ENCODE measurements around the gene GNG4.
A peak's percentile ranks its signal among the peaks of the same experiment; 100 is the strongest.

GNG4 gene

DNA sequence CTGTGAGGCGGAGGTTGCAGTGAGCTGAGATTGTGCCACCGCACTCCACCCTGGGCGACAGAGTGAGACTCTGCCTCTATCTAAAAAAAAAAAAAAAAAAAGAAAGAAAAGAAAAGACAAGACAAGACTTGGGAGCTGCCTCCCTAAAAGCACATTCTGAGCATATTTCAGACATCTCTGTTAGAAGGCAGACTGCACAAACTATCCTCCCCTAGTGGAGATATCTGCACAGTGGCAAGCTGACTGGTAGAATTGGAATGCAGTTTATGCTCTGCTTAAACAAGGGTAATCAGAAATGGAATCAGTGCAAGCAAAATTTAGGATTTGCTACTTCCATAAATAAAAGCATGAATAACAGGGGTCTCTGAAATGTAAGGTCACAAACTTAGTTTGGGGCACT, 31.8 kb downstream of the GNG4 start:
- Histone ChIP-seq H3K4me3 (ENCODE audit: low read length, poor library complexity, severe bottlenecking) (no peak overlapping the region), H3K36me3 (ENCODE audit: insufficient read depth, low read length) (no peaks in the 10 kb centered on the region), H3K27me3 (ENCODE audit: insufficient read depth, low read length, poor library complexity, severe bottlenecking) (no peaks in the 10 kb centered on the region), H2AFZ (ENCODE audit: low read length) (no peak overlapping the region), H3F3A (ENCODE audit: low read depth) (no peaks in the 10 kb centered on the region), H3K9me2 (replicated peaks; ENCODE audit: low read depth, low read length) (no peaks in the 10 kb centered on the region), H3K79me2 (ENCODE audit: insufficient read depth, low read length) (no peaks in the 10 kb centered on the region), H3K9me3 (ENCODE audit: insufficient read depth, low read depth, low read length) (no peaks in the 10 kb centered on the region), H3K4me2 (ENCODE audit: low read depth, low read length, poor library complexity, severe bottlenecking) (no peak overlapping the region), H3K4me1 (ENCODE audit: insufficient read depth, low read length, poor library complexity, severe bottlenecking) (peaks cover under 1% of the 10 kb centered on the region), H3K9ac (ENCODE audit: low read depth, low read length, poor library complexity, severe bottlenecking) (no peak overlapping the region), H4K20me1 (ENCODE audit: insufficient read depth, low read length, poor library complexity, severe bottlenecking) (no peaks in the 10 kb centered on the region)
- TF ChIP-seq, protein P1, sequence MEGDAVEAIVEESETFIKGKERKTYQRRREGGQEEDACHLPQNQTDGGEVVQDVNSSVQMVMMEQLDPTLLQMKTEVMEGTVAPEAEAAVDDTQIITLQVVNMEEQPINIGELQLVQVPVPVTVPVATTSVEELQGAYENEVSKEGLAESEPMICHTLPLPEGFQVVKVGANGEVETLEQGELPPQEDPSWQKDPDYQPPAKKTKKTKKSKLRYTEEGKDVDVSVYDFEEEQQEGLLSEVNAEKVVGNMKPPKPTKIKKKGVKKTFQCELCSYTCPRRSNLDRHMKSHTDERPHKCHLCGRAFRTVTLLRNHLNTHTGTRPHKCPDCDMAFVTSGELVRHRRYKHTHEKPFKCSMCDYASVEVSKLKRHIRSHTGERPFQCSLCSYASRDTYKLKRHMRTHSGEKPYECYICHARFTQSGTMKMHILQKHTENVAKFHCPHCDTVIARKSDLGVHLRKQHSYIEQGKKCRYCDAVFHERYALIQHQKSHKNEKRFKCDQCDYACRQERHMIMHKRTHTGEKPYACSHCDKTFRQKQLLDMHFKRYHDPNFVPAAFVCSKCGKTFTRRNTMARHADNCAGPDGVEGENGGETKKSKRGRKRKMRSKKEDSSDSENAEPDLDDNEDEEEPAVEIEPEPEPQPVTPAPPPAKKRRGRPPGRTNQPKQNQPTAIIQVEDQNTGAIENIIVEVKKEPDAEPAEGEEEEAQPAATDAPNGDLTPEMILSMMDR (conservative IDR thresholded peaks at IDR 0.05; ENCODE audit: low read length): peak; percentile 45
- no peak for TF ChIP-seq EZH2phosphoT487 (IDR thresholded peaks at IDR 0.05; ENCODE audit: borderline replicate concordance)

DNA sequence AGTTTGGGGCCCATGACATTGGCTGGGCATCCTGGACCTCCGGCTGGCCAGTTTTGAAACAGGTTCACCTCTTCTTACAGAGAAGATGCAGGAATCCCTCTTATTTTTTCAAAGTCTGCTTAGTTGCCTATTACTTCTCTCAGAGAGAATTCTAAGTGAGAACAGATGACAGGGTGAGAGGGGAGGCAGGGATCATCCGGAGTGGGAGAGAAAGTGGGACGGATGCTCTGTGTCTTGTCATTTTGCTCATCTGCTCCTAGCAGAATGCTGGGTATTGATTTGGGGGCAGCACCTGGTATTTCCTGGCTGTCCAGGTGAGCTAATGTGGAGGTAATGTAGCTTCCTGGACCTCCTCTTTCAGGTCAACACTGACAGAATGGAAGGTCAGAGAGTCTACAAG, 32.4 kb downstream of the GNG4 start:
- no peaks in the 10 kb centered on the region for H3K9me3 ChIP-seq (ENCODE audit: insufficient read depth, low read depth, low read length)
- H3K9me2 ChIP-seq (replicated peaks; ENCODE audit: low read depth, low read length): no peaks in the 10 kb centered on the region
- TF ChIP-seq, protein P1 (conservative IDR thresholded peaks at IDR 0.05; ENCODE audit: low read length): no peak
- no peak for TF ChIP-seq EZH2phosphoT487 (IDR thresholded peaks at IDR 0.05; ENCODE audit: borderline replicate concordance)
- H3K9ac ChIP-seq (ENCODE audit: low read depth, low read length, poor library complexity, severe bottlenecking): no peak overlapping the region
- H3K4me2 ChIP-seq (ENCODE audit: low read depth, low read length, poor library complexity, severe bottlenecking): no peak overlapping the region
- H3K4me3 ChIP-seq (ENCODE audit: low read length, poor library complexity, severe bottlenecking): no peak overlapping the region
- H3K4me1 ChIP-seq (ENCODE audit: insufficient read depth, low read length, poor library complexity, severe bottlenecking): no peaks in the 10 kb centered on the region
- no peak overlapping the region for H2AFZ ChIP-seq (ENCODE audit: low read length)
- H3K79me2 ChIP-seq (ENCODE audit: insufficient read depth, low read length): no peaks in the 10 kb centered on the region
- H3K36me3 ChIP-seq (ENCODE audit: insufficient read depth, low read length): no peaks in the 10 kb centered on the region
- H3K27me3 ChIP-seq (ENCODE audit: insufficient read depth, low read length, poor library complexity, severe bottlenecking): no peaks in the 10 kb centered on the region
- no peaks in the 10 kb centered on the region for H4K20me1 ChIP-seq (ENCODE audit: insufficient read depth, low read length, poor library complexity, severe bottlenecking)
- no peaks in the 10 kb centered on the region for H3F3A ChIP-seq (ENCODE audit: low read depth)

DNA sequence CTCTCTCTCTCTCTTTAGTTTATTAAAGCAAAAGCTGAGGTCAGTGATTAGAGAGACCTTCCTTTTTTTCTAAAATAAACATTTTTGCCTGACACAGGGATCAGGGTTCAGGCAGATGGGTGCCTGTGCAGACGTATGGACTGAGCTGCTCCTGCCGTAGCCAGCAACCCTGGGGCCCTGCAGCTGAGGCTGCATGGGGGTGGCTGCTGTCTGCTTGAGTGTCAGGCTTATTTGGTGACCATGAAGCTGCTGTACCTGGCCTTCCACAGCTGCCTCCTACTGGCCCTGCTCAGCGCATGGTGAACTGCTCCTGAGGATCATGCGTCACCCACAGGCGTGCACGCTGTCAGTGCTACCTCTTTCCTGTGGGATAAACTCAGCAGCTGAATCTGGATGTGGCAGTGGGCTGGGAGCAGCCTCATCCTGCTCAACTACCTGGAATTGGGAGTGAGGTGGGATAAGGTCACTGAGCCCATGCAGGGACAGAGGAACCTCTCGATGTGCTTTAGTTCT, 35.1 kb downstream of the GNG4 start:
- H3K4me2 ChIP-seq (ENCODE audit: low read depth, low read length, poor library complexity, severe bottlenecking): no peak overlapping the region

More for the DNA sequence above, 35.1 kb downstream of the GNG4 start:
- Histone ChIP-seq H3K4me1 (ENCODE audit: insufficient read depth, low read length, poor library complexity, severe bottlenecking) (no peaks in the 10 kb centered on the region), H3K79me2 (ENCODE audit: insufficient read depth, low read length) (no peaks in the 10 kb centered on the region), H3K27me3 (ENCODE audit: insufficient read depth, low read length, poor library complexity, severe bottlenecking) (no peaks in the 10 kb centered on the region), H3K36me3 (ENCODE audit: insufficient read depth, low read length) (no peaks in the 10 kb centered on the region), H4K20me1 (ENCODE audit: insufficient read depth, low read length, poor library complexity, severe bottlenecking) (no peaks in the 10 kb centered on the region), H3K4me3 (ENCODE audit: low read length, poor library complexity, severe bottlenecking) (no peak overlapping the region), H3F3A (ENCODE audit: low read depth) (no peaks in the 10 kb centered on the region), H3K9ac (ENCODE audit: low read depth, low read length, poor library complexity, severe bottlenecking) (no peak overlapping the region), H3K9me2 (replicated peaks; ENCODE audit: low read depth, low read length) (no peaks in the 10 kb centered on the region), H3K9me3 (ENCODE audit: insufficient read depth, low read depth, low read length) (no peaks in the 10 kb centered on the region), H2AFZ (ENCODE audit: low read length) (no peak overlapping the region)
- TF ChIP-seq EZH2phosphoT487 (IDR thresholded peaks at IDR 0.05; ENCODE audit: borderline replicate concordance): no peak
- TF ChIP-seq, protein P1 (conservative IDR thresholded peaks at IDR 0.05; ENCODE audit: low read length): no peak

All from Loucy (cell line).